Mesendoderm (in vitro differentiated cells): ENCODE measurements around the gene RUNDC3A.
"Not testable (repeated sequence)": the region's sequence is repeated elsewhere in the genome, so short reads cannot be mapped to it uniquely, and the experiment has no call there.

ENCODE experiments used
- DNase-seq: peaks from one replicate; pipeline ENCODE4 v3.0.0; 2013
- H2AK5ac ChIP-seq: 2 replicates; pipeline ENCODE4 v1.6.1; 2013; ENCODE audit warnings: low read length, inconsistent platforms
- H2BK120ac ChIP-seq: 2 replicates; pipeline ENCODE4 v1.6.1; 2013; ENCODE audit warnings: low read depth, mild to moderate bottlenecking, low read length, moderate library complexity, mixed read lengths
- H2BK15ac ChIP-seq: replicated peaks from 2 replicates; pipeline ENCODE4 v1.6.1; 2013; ENCODE audit warnings: low read depth, mild to moderate bottlenecking, moderate library complexity
- H2BK5ac ChIP-seq: 2 replicates; pipeline ENCODE4 v1.6.1; 2013; ENCODE audit warnings: low read length, inconsistent platforms
- H3K18ac ChIP-seq: 2 replicates; pipeline ENCODE4 v1.6.1; 2013; ENCODE audit warnings: mild to moderate bottlenecking, low read length, mixed read lengths
- H3K23ac ChIP-seq: one replicate; pipeline ENCODE4 v1.6.1; 2013; ENCODE audit warnings: low read length
- H3K27ac ChIP-seq: 2 replicates; pipeline ENCODE4 v1.5.1; 2013; ENCODE audit warnings: low read depth, mild to moderate bottlenecking, inconsistent platforms, low read length, moderate library complexity
- H3K27me3 ChIP-seq: 2 replicates; pipeline ENCODE4 v1.6.1; 2013; ENCODE audit warnings: low read length, control low read depth, mild to moderate bottlenecking, inconsistent platforms; ENCODE audit not compliant: insufficient read depth, poor library complexity
- H3K36me3 ChIP-seq: 2 replicates; pipeline ENCODE4 v1.6.1; 2013; ENCODE audit warnings: low read length, inconsistent platforms; ENCODE audit not compliant: control insufficient read depth, insufficient read depth
- H3K4ac ChIP-seq: one replicate; pipeline ENCODE4 v1.6.1; 2013; ENCODE audit warnings: low read depth, mild to moderate bottlenecking, low read length, moderate library complexity
- H3K4me1 ChIP-seq: 2 replicates; pipeline ENCODE4 v1.6.1; 2013; ENCODE audit warnings: low read depth, low read length, inconsistent platforms; ENCODE audit not compliant: control insufficient read depth
- H3K4me2 ChIP-seq: 2 replicates; pipeline ENCODE4 v1.6.1; 2013; ENCODE audit warnings: low read length
- H3K4me3 ChIP-seq: 2 replicates; pipeline ENCODE4 v1.5.1; 2013; ENCODE audit warnings: mild to moderate bottlenecking, low read length
- H3K56ac ChIP-seq: one replicate; pipeline ENCODE4 v1.6.1; 2013; ENCODE audit warnings: low read length
- H3K79me1 ChIP-seq: 2 replicates; pipeline ENCODE4 v1.6.1; 2013; ENCODE audit warnings: low read length, inconsistent platforms
- H3K79me2 ChIP-seq: 2 replicates; pipeline ENCODE4 v1.6.1; 2013; ENCODE audit warnings: mild to moderate bottlenecking, low read length; ENCODE audit not compliant: control insufficient read depth, insufficient read depth
- H3K9ac ChIP-seq: 2 replicates; pipeline ENCODE4 v1.6.1; 2013; ENCODE audit warnings: low read length, inconsistent platforms
- H4K5ac ChIP-seq: one replicate; pipeline ENCODE4 v1.6.1; 2013; ENCODE audit warnings: low read length
- H4K8ac ChIP-seq: one replicate; pipeline ENCODE4 v1.6.1; 2013; ENCODE audit warnings: low read depth, mild to moderate bottlenecking, control low read depth, low read length, moderate library complexity
- WGBS: extraction: QIAGEN DNeasy Blood & Tissue Kit; methylation state at CpG from one replicate; pipeline ENCODE4 v1.1.7; 2013; ENCODE audit warnings: low lambda C conversion rate, missing lambda C conversion rate; ENCODE audit not compliant: insufficient coverage; ENCODE audit errors: extremely low coverage; 5-methylcytosine and 5-hydroxymethylcytosine counted together

RUNDC3A gene

GRCh38 chr17:44344939-44345453, 36.6 kb downstream of the RUNDC3A start, which contains the start of gene GRN:
TSS of gene GRN (plus strand) at chr17:44345302. CDS start at chr17:44349165, 3,863 bp downstream.
- no peak within 1 kb of the TSS for H3K18ac ChIP-seq
- H3K36me3 ChIP-seq: no peaks in the 10 kb centered on the region
- no peak within 1 kb of the TSS for H3K27ac ChIP-seq
- H3K4me1 ChIP-seq: no peaks in the 10 kb centered on the region
- no peak within 1 kb of the TSS for H4K5ac ChIP-seq
- H2AK5ac ChIP-seq: no peak within 1 kb of the TSS
- no peak within 1 kb of the TSS for H2BK120ac ChIP-seq
- DNase-seq: peak; percentile 100
- WGBS: no CpG with 5 or more reads among the region's 26 CpGs
- peak within 1 kb of the TSS; percentile 83 for H3K9ac ChIP-seq
- H3K23ac ChIP-seq: peak within 1 kb of the TSS; percentile 66
- H3K4ac ChIP-seq: no peak within 1 kb of the TSS
- H4K8ac ChIP-seq: no peak within 1 kb of the TSS
- H3K4me3 ChIP-seq: peak within 1 kb of the TSS; percentile 74
- H3K4me2 ChIP-seq: peak within 1 kb of the TSS; percentile 98
- no peak within 1 kb of the TSS for H2BK15ac ChIP-seq
- H2BK5ac ChIP-seq: no peak within 1 kb of the TSS
- H3K56ac ChIP-seq: peak within 1 kb of the TSS; percentile 92
- H3K79me2 ChIP-seq: no peaks in the 10 kb centered on the region
- H3K79me1 ChIP-seq: peaks cover 2% of the 10 kb centered on the region
- no peaks in the 10 kb centered on the region for H3K27me3 ChIP-seq

GRCh38 chr17:44345454-44346026, 37.1 kb downstream of the RUNDC3A start:
- H3K4me3 ChIP-seq: peak overlapping the region; percentile 74
- peak overlapping the region; percentile 98 for H3K4me2 ChIP-seq
- H3K27ac ChIP-seq: no peak overlapping the region
- no peak overlapping the region for H4K8ac ChIP-seq
- WGBS: no CpG with 5 or more reads among the region's 21 CpGs
- H2BK120ac ChIP-seq: no peak overlapping the region
- no peak overlapping the region for H3K18ac ChIP-seq
- no peak overlapping the region for H2BK5ac ChIP-seq
- peak; percentile 89 for DNase-seq
- no peaks in the 10 kb centered on the region for H3K79me2 ChIP-seq
- peak overlapping the region; percentile 66 for H3K23ac ChIP-seq
- no peak overlapping the region for H3K4ac ChIP-seq
- H2AK5ac ChIP-seq: no peak overlapping the region
- peak overlapping the region; percentile 92 for H3K56ac ChIP-seq
- no peaks in the 10 kb centered on the region for H3K4me1 ChIP-seq
- no peaks in the 10 kb centered on the region for H3K36me3 ChIP-seq
- no peak overlapping the region for H4K5ac ChIP-seq
- H3K79me1 ChIP-seq: peaks cover 2% of the 10 kb centered on the region
- H3K27me3 ChIP-seq: no peaks in the 10 kb centered on the region
- H2BK15ac ChIP-seq: no peak overlapping the region
- H3K9ac ChIP-seq: peak overlapping the region; percentile 83

- no peak for DNase-seq
- no peak overlapping the region for H3K4me3 ChIP-seq
- no peak overlapping the region for H3K27ac ChIP-seq
- H2BK5ac ChIP-seq: no peak overlapping the region
- no peak overlapping the region for H2AK5ac ChIP-seq
- no peak overlapping the region for H3K18ac ChIP-seq
- no peaks in the 10 kb centered on the region for H3K4me1 ChIP-seq
- H4K8ac ChIP-seq: no peak overlapping the region
- H3K36me3 ChIP-seq: no peaks in the 10 kb centered on the region
- no peak overlapping the region for H3K4me2 ChIP-seq
- no peaks in the 10 kb centered on the region for H3K79me2 ChIP-seq
- no peak overlapping the region for H4K5ac ChIP-seq
- no peak overlapping the region for H3K56ac ChIP-seq
- peaks cover 2% of the 10 kb centered on the region for H3K79me1 ChIP-seq
- H2BK15ac ChIP-seq: no peak overlapping the region
- no peak overlapping the region for H2BK120ac ChIP-seq
- no CpG with 5 or more reads among the region's 13 CpGs for WGBS
- no peak overlapping the region for H3K23ac ChIP-seq
- H3K4ac ChIP-seq: no peak overlapping the region
- H3K27me3 ChIP-seq: no peaks in the 10 kb centered on the region
- no peak overlapping the region for H3K9ac ChIP-seq
These were observed 37.9 kb downstream of the RUNDC3A start for GRCh38 chr17:44346064-44346844.

GRCh38 chr17:44347206-44348055, 39.0 kb downstream of the RUNDC3A start:
- not testable (repeated sequence) for H2AK5ac ChIP-seq, H3K9ac ChIP-seq, H3K4ac ChIP-seq, H3K79me2 ChIP-seq, H2BK5ac ChIP-seq, H2BK120ac ChIP-seq, H4K5ac ChIP-seq, H3K27ac ChIP-seq, H3K23ac ChIP-seq, H3K4me1 ChIP-seq, H3K27me3 ChIP-seq, H3K18ac ChIP-seq, H3K56ac ChIP-seq, H3K4me3 ChIP-seq, H2BK15ac ChIP-seq, H3K79me1 ChIP-seq, DNase-seq, H3K4me2 ChIP-seq, H3K36me3 ChIP-seq, H4K8ac ChIP-seq
- no CpG with 5 or more reads among the region's 18 CpGs for WGBS

GRCh38 chr17:44348234-44348987, 40.0 kb downstream of the RUNDC3A start:
- no peak overlapping the region for H3K18ac ChIP-seq
- H3K36me3 ChIP-seq: no peaks in the 10 kb centered on the region
- H3K27me3 ChIP-seq: no peaks in the 10 kb centered on the region
- peaks cover 2% of the 10 kb centered on the region for H3K79me1 ChIP-seq
- no peak for DNase-seq
- no peak overlapping the region for H3K4ac ChIP-seq
- H3K27ac ChIP-seq: no peak overlapping the region
- no peaks in the 10 kb centered on the region for H3K79me2 ChIP-seq
- no peak overlapping the region for H4K8ac ChIP-seq
- H3K56ac ChIP-seq: no peak overlapping the region
- H3K9ac ChIP-seq: no peak overlapping the region
- no peak overlapping the region for H4K5ac ChIP-seq
- no CpG with 5 or more reads among the region's 9 CpGs for WGBS
- no peaks in the 10 kb centered on the region for H3K4me1 ChIP-seq
- H2BK5ac ChIP-seq: no peak overlapping the region
- H2BK120ac ChIP-seq: no peak overlapping the region
- H2BK15ac ChIP-seq: no peak overlapping the region
- no peak overlapping the region for H3K4me3 ChIP-seq
- no peak overlapping the region for H3K23ac ChIP-seq
- no peak overlapping the region for H2AK5ac ChIP-seq
- no peak overlapping the region for H3K4me2 ChIP-seq
